ENCODE data around the gene DENND1A.
A peak's percentile ranks its signal among the peaks of the same experiment; 100 is the strongest.
"Not testable (repeated sequence)": the region's sequence is repeated elsewhere in the genome, so short reads cannot be mapped to it uniquely, and the experiment has no call there.

DENND1A gene

DNA sequence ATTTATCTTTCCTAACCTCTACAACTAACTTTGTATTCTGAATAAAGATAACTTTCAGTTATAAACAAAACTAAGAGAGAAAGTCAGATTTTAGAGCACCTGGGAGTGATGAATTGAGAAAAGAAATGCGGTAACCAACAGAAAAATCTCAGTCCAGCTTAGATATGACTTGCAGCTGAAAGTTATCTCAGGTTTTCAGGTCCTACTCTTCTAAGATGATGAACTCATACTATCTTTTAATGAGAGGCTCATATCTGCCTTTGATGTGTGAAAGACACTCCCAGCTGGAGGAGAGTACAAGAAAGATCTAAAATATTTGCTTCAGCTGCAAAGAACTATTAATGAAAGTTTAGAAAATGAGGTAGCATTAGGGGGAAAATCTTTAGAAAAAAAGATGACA, 190.5 kb downstream of the DENND1A start:
- TF ChIP-seq CTCF (IDR thresholded peaks at IDR 0.05; ENCODE audit: low read depth, low read length): no peak
- H3K4me3 ChIP-seq (ENCODE audit: low read depth, low read length): no peak overlapping the region

- TF ChIP-seq CTCF (IDR thresholded peaks at IDR 0.05; ENCODE audit: low read depth, low read length): no peak
- no peak overlapping the region for H3K4me3 ChIP-seq (ENCODE audit: low read depth, low read length)
Measured at GRCh38 chr9:123738648-123739047, 191.3 kb downstream of the DENND1A start.

DNA sequence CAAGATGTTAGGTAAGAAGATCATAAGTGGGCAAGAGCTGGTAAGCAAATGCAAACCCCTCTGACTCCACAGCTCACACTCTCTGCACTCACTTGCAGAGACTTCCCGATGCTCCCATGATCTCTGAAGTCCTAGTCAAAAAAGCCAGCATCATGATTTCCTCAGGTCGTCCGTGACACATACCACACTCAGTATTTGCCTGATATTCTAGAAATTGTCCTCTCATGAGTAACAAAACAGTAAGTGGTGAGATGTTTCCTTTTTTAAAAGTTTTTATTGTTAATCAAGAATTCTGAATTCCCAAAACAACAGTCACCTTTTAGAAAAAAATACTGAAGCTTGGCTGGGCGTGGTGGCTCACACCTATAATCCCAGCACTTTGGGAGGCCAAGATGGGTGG, 194.6 kb downstream of the DENND1A start:
- TF ChIP-seq CTCF (IDR thresholded peaks at IDR 0.05; ENCODE audit: low read depth, low read length): no peak
- no peak overlapping the region for H3K4me3 ChIP-seq (ENCODE audit: low read depth, low read length)

- H3K4me3 ChIP-seq (ENCODE audit: low read depth, low read length): not testable (repeated sequence)
Measured at GRCh38 chr9:123728571-123728970, 201.4 kb downstream of the DENND1A start.

GRCh38 chr9:123727332-123727731, 202.6 kb downstream of the DENND1A start:
- no peak for TF ChIP-seq CTCF (IDR thresholded peaks at IDR 0.05; ENCODE audit: low read depth, low read length)
- H3K4me3 ChIP-seq (ENCODE audit: low read depth, low read length): no peak overlapping the region

DNA sequence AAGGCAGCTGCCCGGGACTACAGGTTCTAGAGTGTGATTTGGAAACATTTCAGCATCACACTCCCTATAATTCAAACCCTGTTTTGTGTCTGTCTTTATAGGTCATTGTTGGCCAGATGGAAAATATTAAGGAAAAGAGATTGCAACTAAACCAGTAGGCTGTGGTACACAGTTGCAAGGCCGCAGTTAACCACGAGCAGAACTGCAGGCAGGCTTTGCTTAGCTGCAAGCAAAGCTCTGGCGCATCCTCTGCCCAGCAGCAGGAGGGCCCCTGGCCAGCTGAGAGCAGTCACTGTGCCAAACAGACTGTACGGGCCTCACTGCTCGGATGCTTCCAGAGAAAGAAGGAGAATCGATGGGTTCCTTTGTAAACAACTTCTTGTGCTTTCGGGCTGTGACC, 204.5 kb downstream of the DENND1A start:
- no peak for TF ChIP-seq CTCF (IDR thresholded peaks at IDR 0.05; ENCODE audit: low read depth, low read length)
- no peak overlapping the region for H3K4me3 ChIP-seq (ENCODE audit: low read depth, low read length)

DNA sequence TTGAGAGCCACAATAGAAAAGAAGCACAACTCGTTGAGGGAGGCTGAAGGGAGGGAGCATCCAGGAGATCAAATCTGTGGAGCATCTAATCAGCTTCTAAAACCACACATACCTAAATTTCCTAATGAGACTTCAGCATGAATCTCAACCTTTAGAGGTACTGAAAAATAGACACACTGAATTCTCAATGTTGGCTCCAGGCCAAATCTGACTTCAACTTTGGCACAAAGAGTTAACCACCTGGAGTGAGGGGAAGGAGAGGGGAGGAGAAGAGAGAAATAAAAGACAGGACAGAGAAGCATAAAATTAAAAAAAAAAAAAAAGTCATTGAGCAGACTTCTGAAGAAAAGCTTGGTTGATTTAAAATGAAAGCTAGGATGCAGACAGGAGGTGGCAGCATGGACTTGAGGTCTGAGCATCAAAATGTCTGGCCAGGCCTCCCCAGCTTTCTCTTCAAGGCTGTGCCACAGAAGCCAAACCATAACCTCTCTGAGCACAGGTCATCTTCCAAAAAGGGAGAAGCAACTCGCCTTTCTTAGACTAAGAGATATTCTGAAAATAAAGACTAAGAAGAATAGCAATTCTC, 205.6 kb downstream of the DENND1A start:
- no peak overlapping the region for H3K4me3 ChIP-seq (ENCODE audit: low read depth, low read length)
- 0 out of 2 replicates have a peak, but pooled peaks have one; percentile 13 for TF ChIP-seq CTCF (IDR thresholded peaks at IDR 0.05; ENCODE audit: low read depth, low read length)
